K562 (cell line): Measurements from ENCODE around the gene SLC33A1. TPM values are rescaled to one million over a fixed set of nuclear protein-coding genes. Genes with fewer than 3 reads are reported as not detected.

Experiments used
- E2F6 ChIP-seq, 2 experiments: IDR thresholded peaks; 2 replicates each; pipeline ENCODE4 v1.6.1; 2011; ENCODE audit warnings: borderline replicate concordance in 1 of 2, control low read depth in 1 of 2, low read depth in 1 of 2, low read length in 1 of 2, mild to moderate bottlenecking in 1 of 2, mixed read lengths in 1 of 2, moderate library complexity in 1 of 2; ENCODE audit not compliant: insufficient read depth in 1 of 2, insufficient read length in 1 of 2, poor library complexity in 1 of 2, severe bottlenecking in 1 of 2; ENCODE audit errors: extremely low read depth in 1 of 2
- EP400 ChIP-seq: fragments of 450-650 bp; IDR thresholded peaks from 2 replicates; pipeline ENCODE4 v1.6.1; 2017; ENCODE audit warnings: antibody characterized with exemption, mild to moderate bottlenecking, moderate library complexity
- FOXP1 ChIP-seq: sonication (generic); formaldehyde crosslinking; IDR thresholded peaks from 2 replicates; pipeline ENCODE4 v1.8.0; 2022; ENCODE audit warnings: mild to moderate bottlenecking, missing genetic modification reagents
- GATAD2B ChIP-seq: fragments of 450-650 bp; IDR thresholded peaks from 2 replicates; pipeline ENCODE4 v1.6.1; 2017; ENCODE audit warnings: mild to moderate bottlenecking, borderline replicate concordance
- MEIS2 ChIP-seq: fragments of 450-650 bp; IDR thresholded peaks from 2 replicates; pipeline ENCODE4 v1.6.1; 2014; ENCODE audit warnings: mild to moderate bottlenecking; ENCODE audit not compliant: partially characterized antibody
- MYC ChIP-seq, 2 experiments: fragments of 250-450 bp in 1 of 2; sonication (Bioruptor Pico) in 1 of 2; IDR thresholded peaks; 2 replicates each; pipeline versions ENCODE4 v1.5.1 to v1.6.1; 2012 to 2021; ENCODE audit warnings: low read depth in 2 of 2, borderline replicate concordance in 1 of 2, improper control_type of control experiment in 1 of 2, low read length in 1 of 2, mild to moderate bottlenecking in 1 of 2, moderate library complexity in 1 of 2
- NR2C2 ChIP-seq, 2 experiments: fragments of 200-800 bp in 1 of 2; sonication (Bioruptor generic) in 1 of 2; sonication (generic) in 1 of 2; formaldehyde crosslinking in 1 of 2; IDR thresholded peaks; 2 replicates each; pipeline versions ENCODE4 v1.6.1 to v1.8.0; 2016 to 2022; ENCODE audit warnings: mild to moderate bottlenecking in 1 of 2, missing compliant biosample characterization in 1 of 2, missing genetic modification characterization in 1 of 2, missing genetic modification reagents in 1 of 2
- NR3C1 ChIP-seq: sonication (generic); formaldehyde crosslinking; IDR thresholded peaks from 2 replicates; pipeline ENCODE4 v1.8.1; 2022; ENCODE audit warnings: missing genetic modification reagents
- NRF1 ChIP-seq, 2 experiments: fragments of 450-650 bp; IDR thresholded peaks in 1 of 2; conservative IDR thresholded peaks in 1 of 2; 2 replicates each; pipeline ENCODE4 v1.6.1; 2014; ENCODE audit warnings: mild to moderate bottlenecking in 2 of 2
- RUNX1 ChIP-seq: sonication (generic); IDR thresholded peaks from 2 replicates; pipeline ENCODE4 v1.6.1; 2016; ENCODE audit warnings: antibody characterized with exemption, low read depth
- SMAD4 ChIP-seq: fragments of 250-450 bp; sonication (Bioruptor Pico); conservative IDR thresholded peaks from 2 replicates; pipeline ENCODE4 v1.8.0; 2021; ENCODE audit warnings: inconsistent platforms, mild to moderate bottlenecking, moderate library complexity
- SREBF2 ChIP-seq: sonication (generic); formaldehyde crosslinking; IDR thresholded peaks from 2 replicates; pipeline ENCODE4 v1.4.0; 2020; ENCODE audit warnings: mild to moderate bottlenecking, missing genetic modification reagents
- STAG1 ChIP-seq: sonication (generic); formaldehyde crosslinking; IDR thresholded peaks from 2 replicates; pipeline ENCODE4 v1.5.0; 2020; ENCODE audit warnings: missing genetic modification reagents, borderline replicate concordance
- TAL1 ChIP-seq: fragments of 450-650 bp; IDR thresholded peaks from 2 replicates; pipeline ENCODE4 v1.6.1; 2016; ENCODE audit warnings: mild to moderate bottlenecking
- ZFX ChIP-seq: sonication (generic); formaldehyde crosslinking; IDR thresholded peaks from 2 replicates; pipeline ENCODE4 v1.8.0; 2022; ENCODE audit warnings: mild to moderate bottlenecking, missing genetic modification reagents, moderate library complexity
- ZNF431 ChIP-seq: sonication (generic); formaldehyde crosslinking; IDR thresholded peaks from 2 replicates; pipeline ENCODE4 v1.8.0; 2022; ENCODE audit warnings: mild to moderate bottlenecking, missing genetic modification reagents
- ZNF717 ChIP-seq: fragments of 250-450 bp; sonication (Bioruptor Pico); IDR thresholded peaks from 2 replicates; pipeline ENCODE4 v1.5.0; 2021
- polyA plus RNA-seq, 8 experiments: library from polyadenylated mRNA; depleted of rRNA in 4 of 8; stranded (reverse) in 5 of 8; unstranded in 3 of 8; fragments of >200 nt; fragmentation: Nextera tagmentation in 2 of 8; fragmentation: Illumina TruSeq in 1 of 8; extraction: Ambion mirVana in 2 of 8; extraction: Trizol in 1 of 8; gene quantifications; 2 replicates each; pipeline versions ENCODE4 v1.2.1 to v1.2.3, GENCODE V29; 2011 to 2014; ENCODE audit warnings: inconsistent platforms in 1 of 8, missing spikeins in 1 of 8
- total RNA-seq, 7 experiments: library from RNA; depleted of rRNA in 6 of 7; stranded (reverse); fragments of >200 nt in 6 of 7; fragmentation: Illumina TruSeq in 2 of 7; extraction: Trizol in 2 of 7; gene quantifications; 2 replicates each; pipeline versions ENCODE4 v1.2.1 to v1.2.3, GENCODE V29; 2011 to 2021; ENCODE audit warnings: low replicate concordance in 1 of 7
- TF ChIP-seq, protein P1 (sequence below), 2 experiments: fragments of 450-650 bp; conservative IDR thresholded peaks; 2 replicates each; pipeline ENCODE4 v1.6.1; 2017; ENCODE audit warnings: mild to moderate bottlenecking in 2 of 2, moderate library complexity in 2 of 2
- TF ChIP-seq, protein P2 (sequence below): sonication (generic); formaldehyde crosslinking; IDR thresholded peaks from 2 replicates; pipeline ENCODE4 v1.8.1; 2023; ENCODE audit warnings: mild to moderate bottlenecking, missing genetic modification reagents

Gene SLC33A1
- total and polyA plus RNA-seq, 9 of the 15 experiments (the other 6 are each of a cell fraction or from before 2014, with no cell fraction given) = 6.2 to 26.8 (median 19.6) TPM

DNA sequence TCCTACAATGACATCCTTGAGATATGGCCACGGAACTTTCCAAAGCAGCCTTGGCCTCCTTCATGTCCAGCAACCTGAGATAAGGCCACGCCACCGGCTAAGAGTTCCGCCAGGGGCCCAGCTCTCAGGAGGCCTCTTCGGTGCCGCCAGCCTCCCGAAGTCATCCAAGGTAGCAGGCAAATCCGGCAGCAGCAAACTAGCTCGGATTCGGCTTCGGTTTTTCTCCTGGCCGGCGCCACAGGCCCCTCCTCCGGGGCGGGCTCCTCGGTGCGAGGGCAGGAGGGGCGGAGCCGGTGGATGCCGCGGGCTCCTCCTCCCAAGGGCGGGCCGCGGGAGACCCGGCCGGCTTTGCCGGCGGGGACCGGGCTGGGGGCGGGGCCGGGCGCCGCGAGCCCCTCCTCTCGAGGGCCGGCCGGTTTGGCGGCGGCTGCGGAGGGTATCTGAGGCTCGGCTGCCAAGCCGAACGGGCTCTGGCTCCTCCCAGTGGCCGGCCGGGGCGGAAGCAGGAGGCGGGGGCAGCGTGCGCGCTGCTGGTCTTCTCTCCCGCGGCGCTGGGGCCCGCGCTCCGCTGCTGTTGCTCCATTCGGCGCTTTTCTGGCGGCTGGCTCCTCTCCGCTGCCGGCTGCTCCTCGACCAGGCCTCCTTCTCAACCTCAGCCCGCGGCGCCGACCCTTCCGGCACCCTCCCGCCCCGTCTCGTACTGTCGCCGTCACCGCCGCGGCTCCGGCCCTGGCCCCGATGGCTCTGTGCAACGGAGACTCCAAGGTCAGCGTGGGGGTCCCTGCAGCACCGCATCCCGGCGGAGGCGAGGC lies 16.1 kb upstream of the SLC33A1 start, which contains the start of gene GMPS (continued):
- TF ChIP-seq SMAD4 (CRISPR knock-in tag) (peak; percentile 6; the same call in 1 of the 2 replicates), NRF1 (conservative IDR thresholded peaks at IDR 0.05 in 1 of 2, IDR thresholded peaks at IDR 0.05 in 1 of 2) (peak; percentile 60 to 62; a peak in 2 of 4 replicates), SREBF2 (CRISPR knock-in tag) (no peak), TAL1 (peak; percentile 19; the same call in 1 of the 2 replicates), STAG1 (CRISPR knock-in tag) (peak; percentile 56; the same call in 1 of the 2 replicates), NR3C1 (peak; percentile 34; the same call in 1 of the 2 replicates), ZNF431 (0 out of 2 replicates have a peak, but pooled peaks have one; percentile 53), EP400 (peak; percentile 59; the same call in 1 of the 2 replicates), ZNF717 (CRISPR knock-in tag) (no peak), ZFX (peak; percentile 78), GATAD2B (0 out of 2 replicates have a peak, but pooled peaks have one; percentile 42), NR2C2 (CRISPR knock-in tag; IDR thresholded peaks at IDR 0.05) (peak; percentile 69; the same call in 1 of the 2 replicates), NR2C2 (tag; IDR thresholded peaks at IDR 0.05) (no peak), FOXP1 (CRISPR knock-in tag) (peak; percentile 54; the same call in 1 of the 2 replicates), MYC (IDR thresholded peaks at IDR 0.05; ENCODE audit: low read depth, low read length) (peak; percentile 82), MYC (CRISPR knock-in tag; IDR thresholded peaks at IDR 0.05; ENCODE audit: borderline replicate concordance, low read depth) (peak; percentile 42; the same call in 1 of the 2 replicates), MEIS2 (peak; percentile 7), RUNX1 (no peak), E2F6 (IDR thresholded peaks at IDR 0.05; ENCODE audit: borderline replicate concordance in 1 of 2, extremely low read depth in 1 of 2, insufficient read depth in 1 of 2, insufficient read length in 1 of 2, low read depth in 1 of 2, low read length in 1 of 2, poor library complexity in 1 of 2, severe bottlenecking in 1 of 2) (peak; percentile 55 to 82)
- TF ChIP-seq, protein P1, sequence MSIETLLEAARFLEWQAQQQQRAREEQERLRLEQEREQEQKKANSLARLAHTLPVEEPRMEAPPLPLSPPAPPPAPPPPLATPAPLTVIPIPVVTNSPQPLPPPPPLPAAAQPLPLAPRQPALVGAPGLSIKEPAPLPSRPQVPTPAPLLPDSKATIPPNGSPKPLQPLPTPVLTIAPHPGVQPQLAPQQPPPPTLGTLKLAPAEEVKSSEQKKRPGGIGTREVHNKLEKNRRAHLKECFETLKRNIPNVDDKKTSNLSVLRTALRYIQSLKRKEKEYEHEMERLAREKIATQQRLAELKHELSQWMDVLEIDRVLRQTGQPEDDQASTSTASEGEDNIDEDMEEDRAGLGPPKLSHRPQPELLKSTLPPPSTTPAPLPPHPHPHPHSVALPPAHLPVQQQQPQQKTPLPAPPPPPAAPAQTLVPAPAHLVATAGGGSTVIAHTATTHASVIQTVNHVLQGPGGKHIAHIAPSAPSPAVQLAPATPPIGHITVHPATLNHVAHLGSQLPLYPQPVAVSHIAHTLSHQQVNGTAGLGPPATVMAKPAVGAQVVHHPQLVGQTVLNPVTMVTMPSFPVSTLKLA (conservative IDR thresholded peaks at IDR 0.05) = peak in 1 of 2 experiments; percentile 74; a peak in 2 of 4 replicates
- TF ChIP-seq, protein P2, sequence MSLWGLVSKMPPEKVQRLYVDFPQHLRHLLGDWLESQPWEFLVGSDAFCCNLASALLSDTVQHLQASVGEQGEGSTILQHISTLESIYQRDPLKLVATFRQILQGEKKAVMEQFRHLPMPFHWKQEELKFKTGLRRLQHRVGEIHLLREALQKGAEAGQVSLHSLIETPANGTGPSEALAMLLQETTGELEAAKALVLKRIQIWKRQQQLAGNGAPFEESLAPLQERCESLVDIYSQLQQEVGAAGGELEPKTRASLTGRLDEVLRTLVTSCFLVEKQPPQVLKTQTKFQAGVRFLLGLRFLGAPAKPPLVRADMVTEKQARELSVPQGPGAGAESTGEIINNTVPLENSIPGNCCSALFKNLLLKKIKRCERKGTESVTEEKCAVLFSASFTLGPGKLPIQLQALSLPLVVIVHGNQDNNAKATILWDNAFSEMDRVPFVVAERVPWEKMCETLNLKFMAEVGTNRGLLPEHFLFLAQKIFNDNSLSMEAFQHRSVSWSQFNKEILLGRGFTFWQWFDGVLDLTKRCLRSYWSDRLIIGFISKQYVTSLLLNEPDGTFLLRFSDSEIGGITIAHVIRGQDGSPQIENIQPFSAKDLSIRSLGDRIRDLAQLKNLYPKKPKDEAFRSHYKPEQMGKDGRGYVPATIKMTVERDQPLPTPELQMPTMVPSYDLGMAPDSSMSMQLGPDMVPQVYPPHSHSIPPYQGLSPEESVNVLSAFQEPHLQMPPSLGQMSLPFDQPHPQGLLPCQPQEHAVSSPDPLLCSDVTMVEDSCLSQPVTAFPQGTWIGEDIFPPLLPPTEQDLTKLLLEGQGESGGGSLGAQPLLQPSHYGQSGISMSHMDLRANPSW = 0 out of 2 replicates have a peak, but pooled peaks have one; percentile 86
